Panc1 (cell line): ENCODE results near the gene CD8B. TPM values are rescaled to one million over a fixed set of nuclear protein-coding genes. Genes with fewer than 3 reads are reported as not detected.

Source experiments
- ATAC-seq: fragments of 200-7000 bp; cut with Tn5 transposase; 2 replicates; pipeline ENCODE4 v1.9.1; 2020; ENCODE audit warnings: mild to moderate bottlenecking, moderate library complexity
- BruUV-seq: library from RNA; stranded (reverse); fragments of 400-500 nt; replicated peaks from 2 replicates; lab custom pipeline; 2021; lab: Mats Ljungman, UMichigan
- CTCF ChIA-PET: fragments of 300-600 bp; sonication (Branson Sonifier 250); formaldehyde crosslinking; loops from one replicate; lab custom pipeline; 2022; ENCODE audit warnings: antibody characterized with exemption; lab: Charles Lee
- POLR2A ChIA-PET: fragments of 300-600 bp; sonication (Branson Sonifier 250); formaldehyde crosslinking; loops from one replicate; lab custom pipeline; 2022; ENCODE audit warnings: antibody characterized with exemption; lab: Charles Lee
- DNase-seq: peaks from one replicate; pipeline ENCODE4 v3.0.0-alpha.2; 2010; ENCODE audit warnings: low read depth, low spot score
- H3K27ac ChIP-seq: 2 replicates; pipeline ENCODE4 v1.5.1; 2011; ENCODE audit warnings: mild to moderate bottlenecking, low read length, inconsistent platforms
- H3K27me3 ChIP-seq: fragments of 200-500 bp; sonication (Bioruptor generic); 2 replicates; pipeline ENCODE4 v1.6.0; 2014; ENCODE audit warnings: low read length, inconsistent platforms; ENCODE audit not compliant: control insufficient read depth, insufficient read depth
- H3K36me3 ChIP-seq: fragments of 200-500 bp; sonication (Bioruptor generic); 2 replicates; pipeline ENCODE4 v1.5.1; 2014; ENCODE audit warnings: inconsistent platforms, mild to moderate bottlenecking, low read length, moderate library complexity; ENCODE audit not compliant: control insufficient read depth, insufficient read depth
- H3K4me1 ChIP-seq: 2 replicates; pipeline ENCODE4 v1.5.1; 2011; ENCODE audit warnings: inconsistent platforms, mild to moderate bottlenecking, low read length, moderate library complexity; ENCODE audit not compliant: control insufficient read depth, insufficient read depth
- H3K4me3 ChIP-seq, 2 experiments: 2 replicates each; pipeline ENCODE4 v1.5.1; 2011 to 2012; ENCODE audit warnings: low read depth in 2 of 2, low read length in 2 of 2, mild to moderate bottlenecking in 2 of 2, inconsistent platforms in 1 of 2, moderate library complexity in 1 of 2
- H3K9me3 ChIP-seq: fragments of 200-500 bp; sonication (Bioruptor generic); 2 replicates; pipeline ENCODE4 v1.5.1; 2014; ENCODE audit warnings: low read depth, mild to moderate bottlenecking, inconsistent platforms, low read length, moderate library complexity; ENCODE audit not compliant: control insufficient read depth, insufficient read depth
- CTCF ChIP-seq: fragments of 450-650 bp; IDR thresholded peaks from 2 replicates; pipeline ENCODE4 v1.5.1; 2017; ENCODE audit warnings: mild to moderate bottlenecking
- POLR2AphosphoS5 ChIP-seq: IDR thresholded peaks from 2 replicates; pipeline ENCODE4 v1.6.1; 2012; ENCODE audit warnings: mild to moderate bottlenecking, low read depth, low read length, moderate library complexity
- REST ChIP-seq, 2 experiments: IDR thresholded peaks; 2 replicates each; pipeline ENCODE4 v1.6.1; 2011 to 2012; ENCODE audit warnings: low read depth in 2 of 2, control low read depth in 1 of 2, low read length in 1 of 2, mild to moderate bottlenecking in 1 of 2, moderate library complexity in 1 of 2; ENCODE audit not compliant: insufficient read depth in 1 of 2
- SIN3A ChIP-seq: IDR thresholded peaks from 2 replicates; pipeline ENCODE4 v1.6.1; 2012; ENCODE audit warnings: low read depth, mild to moderate bottlenecking, low read length, moderate library complexity, borderline replicate concordance; ENCODE audit not compliant: insufficient read depth
- TCF7L2 ChIP-seq: IDR thresholded peaks from 2 replicates; pipeline ENCODE4 v1.6.1; 2011; ENCODE audit warnings: mild to moderate bottlenecking, low read depth, low read length, inconsistent platforms
- in situ Hi-C: cut with HindIII; loops from 2 replicates; pipeline ENCODE4 v1.10.0; 2016; ENCODE audit warnings: low sequenced_read_pairs, low pct_unique_long_range_greater_than_20kb
- intact Hi-C: fragments of 100-400 bp; cut with micrococcal nuclease; formaldehyde crosslinking; loops from one replicate; pipeline ENCODE4 v1.10.0; 2022; ENCODE audit not compliant: unreplicated experiment
- total RNA-seq: library from RNA; stranded (reverse); gene quantifications from one replicate; pipeline ENCODE4 v1.2.1, GENCODE V29; 2021; ENCODE audit not compliant: unreplicated experiment

Gene CD8B
- total RNA-seq, 1 experiment from 2014 or later: not detected

GRCh38 chr2:86818957-86819356, 42.7 kb downstream of the CD8B start:
- DNase-seq (no peak), ATAC-seq (no peak)
- no peaks in the 10 kb centered on the region for H3K36me3 ChIP-seq
- H3K27me3 ChIP-seq: no peaks in the 10 kb centered on the region
- intact Hi-C loops (no loop called here), in situ Hi-C loops (no loop called here)
- no peaks in the 10 kb centered on the region for H3K4me1 ChIP-seq
- no peak overlapping the region for H3K27ac ChIP-seq
- ChIA-PET POLR2A (no interaction called here), CTCF (no interaction called here)
- peaks cover 6% of the 10 kb centered on the region; the same call in 1 of the 2 replicates for H3K9me3 ChIP-seq
- no peak for TF ChIP-seq TCF7L2
- no peak for TF ChIP-seq CTCF
- no peak for TF ChIP-seq REST (IDR thresholded peaks at IDR 0.05; ENCODE audit: insufficient read depth in 1 of 2, low read depth in 2 of 2, low read length in 1 of 2)
- TF ChIP-seq POLR2AphosphoS5: no peak
- TF ChIP-seq SIN3A: no peak
- BruUV-seq: no TSS peak
- H3K4me3 ChIP-seq: no peak overlapping the region

- intact Hi-C loops (no loop called here), in situ Hi-C loops (no loop called here)
- ChIA-PET CTCF (no interaction called here), POLR2A (no interaction called here)
- Histone ChIP-seq H3K4me3 (no peak overlapping the region), H3K9me3 (peaks cover 6% of the 10 kb centered on the region; the same call in 1 of the 2 replicates), H3K36me3 (no peaks in the 10 kb centered on the region), H3K4me1 (no peaks in the 10 kb centered on the region), H3K27ac (no peak overlapping the region), H3K27me3 (no peaks in the 10 kb centered on the region)
- no peak for DNase-seq
- no peak for ATAC-seq
- no TSS peak for BruUV-seq
- TF ChIP-seq SIN3A: no peak
- no peak for TF ChIP-seq REST (IDR thresholded peaks at IDR 0.05; ENCODE audit: insufficient read depth in 1 of 2, low read depth in 2 of 2, low read length in 1 of 2)
- TF ChIP-seq POLR2AphosphoS5: no peak
- no peak for TF ChIP-seq CTCF
- TF ChIP-seq TCF7L2: no peak
Observed at GRCh38 chr2:86818114-86818801, 43.4 kb downstream of the CD8B start.
